Heart right ventricle (tissue), 16 donors: ENCODE measurements around the gene MAP3K5. TPM values are rescaled to one million over a fixed set of nuclear protein-coding genes. Genes with fewer than 3 reads are reported as not detected.

ENCODE experiments used
- ATAC-seq, 8 donors: fragments of 200-7000 bp; cut with Tn5 transposase; one replicate each; pipeline ENCODE4 v1.9.1; 2020; ENCODE audit warnings: mild to moderate bottlenecking in 8 of 8, moderate library complexity in 8 of 8, moderate number of reproducible peaks in 1 of 8
- DNase-seq, 2 donors: peaks; one replicate each; pipeline ENCODE4 v3.0.0-alpha.2; 2020
- H3K27ac ChIP-seq, 10 donors: fragments of 200-600 bp; sonication (generic) in 2 of 10; one replicate each; pipeline versions ENCODE4 v1.5.0 to v1.8.0; 2020 to 2022; ENCODE audit warnings: mild to moderate bottlenecking in 3 of 10
- H3K27me3 ChIP-seq, 7 donors: fragments of 200-600 bp; one replicate each; pipeline ENCODE4 v1.8.0; 2021 to 2022; ENCODE audit warnings: mild to moderate bottlenecking in 2 of 7
- H3K36me3 ChIP-seq, 9 donors: fragments of 200-600 bp; sonication (generic) in 1 of 9; one replicate each; pipeline versions ENCODE4 v1.5.0 to v1.8.0; 2020 to 2022; ENCODE audit warnings: mild to moderate bottlenecking in 2 of 9
- H3K4me1 ChIP-seq, 9 donors: fragments of 200-600 bp; sonication (generic) in 1 of 9; one replicate each; pipeline versions ENCODE4 v1.5.0 to v1.8.0; 2020 to 2022; ENCODE audit warnings: mild to moderate bottlenecking in 4 of 9
- H3K4me3 ChIP-seq, 10 donors: fragments of 200-600 bp; sonication (generic) in 2 of 10; one replicate each; pipeline versions ENCODE4 v1.5.0 to v1.8.0; 2020 to 2022; ENCODE audit warnings: mild to moderate bottlenecking in 7 of 10, moderate library complexity in 2 of 10
- H3K9me3 ChIP-seq, 11 donors: fragments of 200-600 bp in 10 of 11; sonication (generic) in 2 of 11; one replicate each; pipeline versions ENCODE4 v1.5.0 to v1.8.0; 2013 to 2022; ENCODE audit warnings: mild to moderate bottlenecking in 2 of 11, control low read depth in 1 of 11, moderate library complexity in 1 of 11
- WGBS, 2 donors: extraction: QIAGEN DNeasy Blood & Tissue Kit; methylation state at CpG; one replicate each; pipeline ENCODE4 v1.1.7; 2013; ENCODE audit warnings: inconsistent platforms in 1 of 2; 5-methylcytosine and 5-hydroxymethylcytosine counted together
- intact Hi-C, 10 donors: fragments of 100-400 bp; cut with DNase I; formaldehyde crosslinking; loops; one replicate each; pipeline versions ENCODE4 v1.11.1 to v1.14.2; 2022
- polyA plus RNA-seq, 2 donors: library from polyadenylated mRNA; stranded (reverse); fragments of 200-250 nt; gene quantifications; one replicate each; pipeline ENCODE4 v1.2.3, GENCODE V29; 2013
- total RNA-seq, 10 donors: library from RNA; stranded (reverse); fragmentation: NEBNext Ultra II Directional in 3 of 10; extraction: Animal tissue kit (Norgen Biotek cat#: 25700) in 3 of 10; gene quantifications; one replicate each; pipeline versions ENCODE4 v1.2.1 to v1.2.4, GENCODE V29; 2021 to 2023
- TF ChIP-seq, protein P1 (sequence below), 9 donors: fragments of 200-600 bp; sonication (generic) in 2 of 9; IDR thresholded peaks; one replicate each; pipeline versions ENCODE4 v1.5.0 to v1.8.0; 2021 to 2022; ENCODE audit warnings: antibody characterized with exemption in 9 of 9, mild to moderate bottlenecking in 5 of 9, moderate library complexity in 1 of 9
- donor health status: Arrhythmogenic right ventricular cardiomyopathy.
- donor health status: ischemic (EF 13 %, LVEDD 7.1; RV severe dilation, severe dysfunction).
- donor health status: healthy with polysubstance abuse.
- donor health status: DM: no; HTN: yes; CAD: no.
- donor health status: DM: no; HTN: no; CAD: no.
- donor health status: ischemic (EF 25% LVEDD 6.9; RV normal size, moderate dysfunction).
- donor health status: ischemic (EF 25% LVEDD 5.7; RV mildly dilated, moderate dysfunction).
- donor health status: healthy.
- donor health status: DM: yes; HTN: yes; CAD: no.
- donor health status: Ischemic cardiomyopathy.
- donor health status: ischemic (EF 35%, LVEDD 5.7; RV mildly dilated, moderate dysfunction).
- donor health status: nonischemic (EF 11% LVEDD 7.7; RV severe dilation, severe dysfunction).
- donor health status: DM: yes; HTN: yes; CAD: no.
- donor health status: PGD.
- donor health status: ischemic (EF 29% LVEDD 5.4; RV normal size, mild dysfunction).
- donor health status: nonischemic (EF 23%, LVEDD 6.1; RV moderate dilation, normal function).

Gene MAP3K5
- total and polyA plus RNA-seq, 12 donors = 5.1 to 35.7 (median 27.8) TPM

DNA sequence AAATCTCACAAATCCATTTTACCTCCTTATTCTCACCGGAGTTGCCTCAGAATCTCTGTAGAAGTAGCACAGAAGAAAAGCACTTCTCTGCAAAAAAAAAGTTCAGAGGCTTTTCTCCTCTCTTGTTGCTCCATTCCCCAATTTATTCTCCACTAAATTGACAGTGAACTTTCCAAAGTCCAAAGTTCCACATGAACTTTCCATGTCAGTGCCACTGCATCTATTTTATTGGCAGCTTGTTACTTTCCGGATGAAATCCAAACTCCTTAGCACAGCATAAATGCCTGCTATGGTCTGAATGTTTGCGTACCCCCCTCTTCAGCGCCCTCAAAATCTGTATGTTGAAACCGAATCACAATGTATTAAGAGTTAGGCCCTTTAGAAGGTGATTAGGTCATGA lies 165.1 kb downstream of the MAP3K5 start:
- intact Hi-C loops = no loop called here
- H3K9me3 ChIP-seq = no peaks in the 10 kb centered on the region
- TF ChIP-seq, protein P1, sequence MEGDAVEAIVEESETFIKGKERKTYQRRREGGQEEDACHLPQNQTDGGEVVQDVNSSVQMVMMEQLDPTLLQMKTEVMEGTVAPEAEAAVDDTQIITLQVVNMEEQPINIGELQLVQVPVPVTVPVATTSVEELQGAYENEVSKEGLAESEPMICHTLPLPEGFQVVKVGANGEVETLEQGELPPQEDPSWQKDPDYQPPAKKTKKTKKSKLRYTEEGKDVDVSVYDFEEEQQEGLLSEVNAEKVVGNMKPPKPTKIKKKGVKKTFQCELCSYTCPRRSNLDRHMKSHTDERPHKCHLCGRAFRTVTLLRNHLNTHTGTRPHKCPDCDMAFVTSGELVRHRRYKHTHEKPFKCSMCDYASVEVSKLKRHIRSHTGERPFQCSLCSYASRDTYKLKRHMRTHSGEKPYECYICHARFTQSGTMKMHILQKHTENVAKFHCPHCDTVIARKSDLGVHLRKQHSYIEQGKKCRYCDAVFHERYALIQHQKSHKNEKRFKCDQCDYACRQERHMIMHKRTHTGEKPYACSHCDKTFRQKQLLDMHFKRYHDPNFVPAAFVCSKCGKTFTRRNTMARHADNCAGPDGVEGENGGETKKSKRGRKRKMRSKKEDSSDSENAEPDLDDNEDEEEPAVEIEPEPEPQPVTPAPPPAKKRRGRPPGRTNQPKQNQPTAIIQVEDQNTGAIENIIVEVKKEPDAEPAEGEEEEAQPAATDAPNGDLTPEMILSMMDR (IDR thresholded peaks at IDR 0.05) = no peak
- 95 to 97% methylated on average over 5 of the region's 5 CpGs for WGBS, 2 donors
- no peaks in the 10 kb centered on the region for H3K4me1 ChIP-seq
- no peak overlapping the region for H3K27ac ChIP-seq
- H3K27me3 ChIP-seq = no peaks in the 10 kb centered on the region
- no peak overlapping the region for H3K4me3 ChIP-seq
- peaks cover 0 to 53% (median 6%) of the 10 kb centered on the region in 9 donors for H3K36me3 ChIP-seq
- DNase-seq (no peak), ATAC-seq (no peak)

DNA sequence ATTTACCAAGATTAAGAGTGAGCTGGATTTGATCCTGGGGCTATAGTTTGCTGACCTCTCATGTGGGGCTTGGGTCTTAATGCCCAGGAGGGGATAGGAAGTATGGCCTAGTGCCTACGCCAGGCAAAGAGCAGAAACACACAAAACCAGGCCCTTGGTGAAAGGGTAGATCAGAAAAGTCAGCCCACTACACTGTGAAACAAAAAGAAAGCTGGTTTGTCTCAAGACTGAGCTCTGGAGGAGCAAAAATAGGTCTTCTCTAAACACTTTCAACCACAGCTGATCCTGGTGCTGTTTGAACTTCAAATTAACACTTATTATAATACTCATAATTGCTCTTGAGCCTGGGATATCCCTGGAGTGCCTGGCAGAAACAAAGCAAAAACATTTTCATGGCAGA lies 167.0 kb downstream of the MAP3K5 start:
- H3K27ac ChIP-seq = no peak overlapping the region
- no peaks in the 10 kb centered on the region for H3K27me3 ChIP-seq
- no peak for DNase-seq

DNA sequence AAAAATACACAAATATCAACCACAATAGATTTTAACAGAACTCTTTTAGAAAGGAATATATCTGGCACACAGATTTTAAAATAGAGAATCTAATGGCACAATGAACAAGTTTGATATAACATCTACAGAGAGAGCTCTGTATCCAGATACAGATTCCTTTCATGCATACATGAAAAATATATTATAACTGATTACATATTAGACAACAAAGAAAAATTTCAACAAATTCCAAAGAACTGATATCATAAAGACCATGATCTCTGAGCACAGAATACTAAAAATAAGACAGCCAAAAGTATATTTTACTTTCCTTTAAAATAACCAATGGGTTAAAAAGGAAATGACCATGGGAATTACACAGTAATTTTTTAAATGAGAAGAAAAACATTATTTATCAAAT lies 167.9 kb downstream of the MAP3K5 start:
- H3K27me3 ChIP-seq = no peaks in the 10 kb centered on the region
- peaks cover 0 to 63% (median 7%) of the 10 kb centered on the region in 9 donors for H3K36me3 ChIP-seq
- no peak overlapping the region for H3K27ac ChIP-seq
- no peaks in the 10 kb centered on the region for H3K4me1 ChIP-seq
- ATAC-seq = no peak
- DNase-seq = no peak
- no peak overlapping the region for H3K4me3 ChIP-seq
- TF ChIP-seq, protein P1 (IDR thresholded peaks at IDR 0.05) = no peak
- H3K9me3 ChIP-seq = no peaks in the 10 kb centered on the region
- intact Hi-C loops = no loop called here

More for the DNA sequence above, 167.0 kb downstream of the MAP3K5 start:
- Histone ChIP-seq H3K36me3 (peaks cover 0 to 59% (median 7%) of the 10 kb centered on the region in 9 donors), H3K4me3 (no peak overlapping the region), H3K9me3 (no peaks in the 10 kb centered on the region), H3K4me1 (no peaks in the 10 kb centered on the region)
- TF ChIP-seq, protein P1 (IDR thresholded peaks at IDR 0.05) = no peak
- ATAC-seq = no peak
- WGBS, 2 donors = 85 to 95% methylated on average over 1 of the region's 1 CpG
- intact Hi-C loops = no loop called here

DNA sequence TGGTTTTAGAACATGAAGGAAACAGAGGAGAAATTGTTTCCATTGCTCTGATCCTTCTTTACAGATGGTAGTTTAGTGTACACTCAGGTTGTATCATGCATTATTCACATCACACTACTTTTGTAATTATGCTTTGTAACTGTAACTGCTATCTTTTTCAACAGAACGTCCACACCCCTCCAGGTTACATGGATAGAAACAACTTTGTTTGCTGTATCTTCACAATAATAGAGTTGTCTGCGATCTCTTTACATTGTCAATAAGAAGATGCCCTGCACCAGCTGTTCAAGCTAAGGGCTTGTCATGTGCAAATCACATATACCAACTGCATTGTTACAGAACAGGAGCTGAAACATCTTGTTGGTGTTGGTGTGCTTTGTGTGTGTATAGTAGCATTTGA lies 174.2 kb downstream of the MAP3K5 start:
- no peaks in the 10 kb centered on the region for H3K4me1 ChIP-seq
- DNase-seq = no peak
- intact Hi-C loops = no loop called here
- no peak overlapping the region for H3K27ac ChIP-seq
- TF ChIP-seq, protein P1 (IDR thresholded peaks at IDR 0.05) = no peak
- no peak overlapping the region for H3K4me3 ChIP-seq
- H3K27me3 ChIP-seq = no peaks in the 10 kb centered on the region
- ATAC-seq = no peak
- H3K9me3 ChIP-seq = no peaks in the 10 kb centered on the region
- peaks cover 0 to 66% (median 9%) of the 10 kb centered on the region in 9 donors for H3K36me3 ChIP-seq
- WGBS, 2 donors = 88 to 91% methylated on average over 2 of the region's 2 CpGs
